ENCODE results near the gene GABRA4.

- TF ChIP-seq, protein P1, sequence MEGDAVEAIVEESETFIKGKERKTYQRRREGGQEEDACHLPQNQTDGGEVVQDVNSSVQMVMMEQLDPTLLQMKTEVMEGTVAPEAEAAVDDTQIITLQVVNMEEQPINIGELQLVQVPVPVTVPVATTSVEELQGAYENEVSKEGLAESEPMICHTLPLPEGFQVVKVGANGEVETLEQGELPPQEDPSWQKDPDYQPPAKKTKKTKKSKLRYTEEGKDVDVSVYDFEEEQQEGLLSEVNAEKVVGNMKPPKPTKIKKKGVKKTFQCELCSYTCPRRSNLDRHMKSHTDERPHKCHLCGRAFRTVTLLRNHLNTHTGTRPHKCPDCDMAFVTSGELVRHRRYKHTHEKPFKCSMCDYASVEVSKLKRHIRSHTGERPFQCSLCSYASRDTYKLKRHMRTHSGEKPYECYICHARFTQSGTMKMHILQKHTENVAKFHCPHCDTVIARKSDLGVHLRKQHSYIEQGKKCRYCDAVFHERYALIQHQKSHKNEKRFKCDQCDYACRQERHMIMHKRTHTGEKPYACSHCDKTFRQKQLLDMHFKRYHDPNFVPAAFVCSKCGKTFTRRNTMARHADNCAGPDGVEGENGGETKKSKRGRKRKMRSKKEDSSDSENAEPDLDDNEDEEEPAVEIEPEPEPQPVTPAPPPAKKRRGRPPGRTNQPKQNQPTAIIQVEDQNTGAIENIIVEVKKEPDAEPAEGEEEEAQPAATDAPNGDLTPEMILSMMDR (IDR thresholded peaks at IDR 0.05 in 8 of 11, conservative IDR thresholded peaks at IDR 0.05 in 3 of 11), result no peak
- no peak for TF ChIP-seq POLR2A (IDR thresholded peaks at IDR 0.05)
- TF ChIP-seq POLR2AphosphoS5 (IDR thresholded peaks at IDR 0.05), result no peak
Observed at GRCh38 chr4:46886711-46887110, 106.7 kb downstream of the GABRA4 start.
